H1 (cell line): ENCODE data around the gene RNF6.

Source experiments
- CHD1 ChIP-seq: IDR thresholded peaks from 2 replicates; pipeline ENCODE4 v1.6.1; 2012; ENCODE audit warnings: low read depth, low read length, improper control_type of control experiment
- CTCF ChIP-seq, 3 experiments: IDR thresholded peaks; 1 replicate in 2 of 3; 2 replicates in 1 of 3; pipeline versions ENCODE4 v1.5.1 to v1.6.1; 2011; ENCODE audit warnings: low read length in 3 of 3, mild to moderate bottlenecking in 3 of 3, inconsistent platforms in 2 of 3, low read depth in 1 of 3, moderate library complexity in 1 of 3; ENCODE audit not compliant: insufficient read depth in 1 of 3; ENCODE audit errors: control extremely low read depth in 1 of 3
- E2F6 ChIP-seq: IDR thresholded peaks from 2 replicates; pipeline ENCODE4 v1.6.1; 2012; ENCODE audit warnings: inconsistent platforms
- EZH2 ChIP-seq: fragments of 200-600 bp; sonication (generic); IDR thresholded peaks from 2 replicates; pipeline ENCODE4 v1.7.1; 2012; ENCODE audit warnings: low read depth, mild to moderate bottlenecking, moderate library complexity, low read length, inconsistent platforms; ENCODE audit not compliant: severe bottlenecking
- GABPA ChIP-seq: IDR thresholded peaks from 2 replicates; pipeline ENCODE4 v1.6.1; 2011; ENCODE audit warnings: mild to moderate bottlenecking, low read length, moderate library complexity, borderline replicate concordance; ENCODE audit not compliant: insufficient read depth
- KDM1A ChIP-seq: fragments of 200-600, 300-600 bp; sonication (generic); IDR thresholded peaks from 2 replicates; pipeline ENCODE4 v1.7.1; 2016; ENCODE audit warnings: mild to moderate bottlenecking, low read length, borderline replicate concordance
- POLR2AphosphoS5 ChIP-seq: IDR thresholded peaks from 2 replicates; pipeline ENCODE4 v1.6.1; 2011; ENCODE audit warnings: low read depth, low read length
- RAD21 ChIP-seq, 2 experiments: IDR thresholded peaks in 1 of 2; conservative IDR thresholded peaks in 1 of 2; 2 replicates each; pipeline ENCODE4 v1.6.1; 2011; ENCODE audit warnings: low read depth in 2 of 2, low read length in 2 of 2, improper control_type of control experiment in 1 of 2, inconsistent platforms in 1 of 2, mild to moderate bottlenecking in 1 of 2, moderate library complexity in 1 of 2
- TBP ChIP-seq: IDR thresholded peaks from 2 replicates; pipeline ENCODE4 v1.6.1; 2011; ENCODE audit warnings: low read depth, low read length, improper control_type of control experiment
- TCF12 ChIP-seq: IDR thresholded peaks from 2 replicates; pipeline ENCODE4 v1.6.1; 2011; ENCODE audit warnings: low read depth, mild to moderate bottlenecking, low read length
- ZNF274 ChIP-seq: IDR thresholded peaks from 2 replicates; pipeline ENCODE4 v1.7.0; 2012; ENCODE audit warnings: low read length, borderline replicate concordance; ENCODE audit errors: extremely low read depth

- TF ChIP-seq E2F6 (no peak), KDM1A (no peak), CTCF (IDR thresholded peaks at IDR 0.05; ENCODE audit: control extremely low read depth in 1 of 3, insufficient read depth in 1 of 3, low read depth in 1 of 3, low read length in 3 of 3) (no peak), GABPA (no peak), POLR2AphosphoS5 (no peak), EZH2 (no peak), RAD21 (IDR thresholded peaks at IDR 0.05 in 1 of 2, conservative IDR thresholded peaks at IDR 0.05 in 1 of 2; ENCODE audit: low read depth in 2 of 2, low read length in 2 of 2) (no peak), TBP (no peak), TCF12 (no peak), ZNF274 (no peak), CHD1 (no peak)
Observed at GRCh38 chr13:26163812-26164211, 58.3 kb downstream of the RNF6 start.
